Head of caudate nucleus (tissue), 42 donors: ENCODE results near the gene PQBP1.
A peak's percentile ranks its signal among the peaks of the same experiment; 100 is the strongest.

Source experiments
- DNase-seq, 42 donors: peaks; one replicate each; pipeline versions ENCODE4 v3.0.0 to v3.0.0-alpha.2; 2020 to 2021; ENCODE audit warnings: mixed read lengths in 7 of 42
- intact Hi-C: fragments of 100-400 bp; cut with DNase I; formaldehyde crosslinking; loops from one replicate; pipeline ENCODE4 v1.15.0; 2022

The PQBP1 gene

DNA sequence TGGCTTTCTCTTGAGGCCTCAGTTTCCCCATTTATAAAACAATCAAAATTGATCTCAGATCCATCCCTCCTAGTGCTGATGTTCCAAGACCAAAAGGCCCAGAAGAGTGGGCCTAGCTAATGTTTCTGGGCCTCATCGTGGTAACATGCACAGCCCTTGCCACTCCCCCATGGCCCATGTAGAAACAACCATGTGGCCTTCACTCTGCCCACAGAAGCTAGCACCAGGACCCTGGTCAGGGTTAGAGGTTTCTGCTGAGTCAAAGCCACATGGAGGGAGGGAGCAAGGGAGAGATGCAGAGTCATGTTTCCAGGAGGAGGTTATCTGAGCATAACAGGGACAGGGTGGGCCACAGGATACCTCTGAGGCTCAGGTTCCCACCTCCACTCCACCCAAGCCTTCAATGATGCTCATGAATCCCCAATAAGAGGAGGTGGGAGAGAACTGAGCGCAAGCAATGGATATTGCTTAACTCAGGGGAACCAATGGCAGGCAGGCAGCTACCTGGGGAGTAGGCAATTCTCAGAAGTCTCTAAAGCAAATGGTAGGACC, 42.8 kb downstream of the PQBP1 start:
- intact Hi-C loops: no loop called here
- DNase-seq: no peak

DNA sequence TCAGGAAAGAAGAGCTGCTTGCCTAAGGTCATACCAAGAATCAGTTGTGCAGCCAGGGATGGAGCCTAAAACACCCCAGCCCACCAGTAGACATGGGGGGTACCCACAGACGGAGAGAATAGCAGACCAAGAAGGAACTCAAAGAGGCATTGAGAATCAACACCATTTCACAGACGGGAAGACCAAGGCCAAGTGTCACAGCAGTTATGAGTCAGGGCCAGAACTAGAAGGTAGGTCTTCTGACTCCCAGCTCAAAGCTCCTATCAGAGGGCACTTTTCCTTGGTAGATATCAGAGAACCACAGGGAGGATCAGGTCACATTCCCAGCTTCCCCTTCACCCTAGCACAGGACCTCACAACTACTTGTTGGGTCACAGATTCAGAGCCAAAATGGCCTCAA, 45.2 kb downstream of the PQBP1 start:
- intact Hi-C loops: no loop called here
- DNase-seq: no peak

DNA sequence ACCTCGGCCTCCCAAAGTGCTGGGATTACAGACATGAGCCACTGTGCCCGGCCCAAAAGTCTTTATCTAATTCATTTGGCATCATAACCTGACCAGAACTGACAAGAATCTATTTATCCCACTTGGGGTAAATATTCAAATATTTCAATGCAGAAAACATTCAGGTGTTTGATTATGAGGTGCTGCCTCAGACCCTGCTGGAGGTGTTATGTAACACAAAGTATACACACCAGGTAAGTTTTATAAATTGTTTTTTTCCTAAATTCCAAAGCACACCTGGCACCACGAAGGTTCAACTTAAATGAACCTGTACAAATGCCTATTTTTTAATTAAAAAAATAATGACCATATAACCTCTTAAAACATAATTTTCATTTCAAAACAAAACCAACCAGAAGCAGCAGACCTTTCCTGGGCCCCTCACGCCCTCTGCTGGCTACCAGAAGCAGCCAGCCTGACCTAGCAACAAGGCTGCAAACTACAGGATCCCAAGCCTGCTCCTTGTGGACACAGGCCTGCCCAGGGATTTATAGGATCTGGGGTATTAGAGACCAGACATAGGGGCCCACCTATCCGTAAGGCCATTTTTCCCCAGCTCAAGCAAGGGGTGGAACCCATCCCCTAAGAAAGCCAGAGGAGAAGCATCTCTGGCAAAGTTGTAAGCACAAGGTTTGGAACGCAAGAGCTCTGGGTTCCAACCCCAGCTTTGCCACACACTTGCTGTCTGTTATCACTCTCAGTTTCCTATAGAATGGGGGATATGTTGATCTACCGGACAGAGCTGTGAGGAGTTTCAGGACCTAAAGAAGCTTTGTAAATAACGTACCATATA, 48.0 kb downstream of the PQBP1 start:
- DNase-seq: peak; percentile 4 to 70 (median 48)
- intact Hi-C loops: no loop called here

DNA sequence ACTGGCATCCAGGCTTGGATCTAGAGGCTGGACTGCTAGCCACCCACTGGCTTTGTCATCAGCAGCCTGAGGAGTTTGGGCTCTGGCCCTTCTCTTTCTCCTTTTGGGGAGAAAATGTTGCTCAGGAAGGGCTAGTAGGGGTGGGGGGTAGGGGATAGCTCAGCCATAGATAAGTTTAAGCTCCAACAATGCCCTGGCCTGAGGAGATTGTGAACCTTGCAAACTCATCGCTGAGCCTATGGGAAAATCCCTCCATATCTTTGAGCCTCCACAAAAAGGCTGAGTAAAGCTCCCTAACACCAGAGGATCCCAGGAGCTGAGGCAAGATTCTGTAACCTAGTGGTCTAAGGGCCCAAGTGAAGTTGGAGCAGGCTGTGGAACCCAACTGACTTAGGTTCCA, 50.9 kb downstream of the PQBP1 start:
- intact Hi-C loops: no loop called here

More for the DNA sequence above, 50.9 kb downstream of the PQBP1 start:
- no peak for DNase-seq
